Activated T-helper 2 cell treated with anti-CD3 and anti-CD28 coated beads, Interferon-gamma antibody, Interleukin-2, Interleukin-4, amounts not matched to agents 10 μg/mL and 5 μg/mL and 100 μg/mL, durations not matched to agents 14 hours and 24 hours and 36 hours (primary cell): ENCODE data around the gene TRAF3IP1. TPM values are rescaled to one million over a fixed set of nuclear protein-coding genes. Genes with fewer than 3 reads are reported as not detected.

Experiments used
- DNase-seq: peaks from one replicate; pipeline ENCODE4 v3.0.0; 2021; ENCODE audit warnings: low spot score
- H3K27ac Mint-ChIP-seq: one replicate; pipeline ENCODE4 v1.8.0; 2021; ENCODE audit warnings: mixed read lengths
- H3K27me3 Mint-ChIP-seq: one replicate; pipeline ENCODE4 v1.8.0; 2021; ENCODE audit warnings: low read depth, mixed read lengths
- H3K36me3 Mint-ChIP-seq: one replicate; pipeline ENCODE4 v1.8.0; 2021; ENCODE audit warnings: low read depth, mixed read lengths
- H3K4me1 Mint-ChIP-seq: one replicate; pipeline ENCODE4 v1.8.0; 2021; ENCODE audit warnings: low read depth, mixed read lengths
- H3K4me3 Mint-ChIP-seq: one replicate; pipeline ENCODE4 v1.8.0; 2021; ENCODE audit warnings: low read depth, mild to moderate bottlenecking, moderate library complexity, mixed read lengths
- H3K9me3 Mint-ChIP-seq: one replicate; pipeline ENCODE4 v1.8.0; 2021; ENCODE audit warnings: mixed read lengths
- intact Hi-C: fragments of 100-400 bp; cut with micrococcal nuclease; formaldehyde crosslinking; loops from one replicate; pipeline ENCODE4 v1.15.1; 2023
- total RNA-seq: library from RNA; stranded (reverse); gene quantifications from 2 replicates; pipeline ENCODE4 v1.2.3, GENCODE V29; 2022

Gene TRAF3IP1
- total RNA-seq, 1 donor from 2014 or later, result 14.4 TPM

- no peaks in the 10 kb centered on the region for H3K36me3 Mint-ChIP-seq
- H3K4me3 Mint-ChIP-seq, result peak overlapping the region; percentile 90
- H3K9me3 Mint-ChIP-seq, result no peaks in the 10 kb centered on the region
- intact Hi-C loops, result no loop called here
- H3K27ac Mint-ChIP-seq, result peak overlapping the region; percentile 94
- peaks cover 29% of the 10 kb centered on the region for H3K4me1 Mint-ChIP-seq
- peaks cover under 1% of the 10 kb centered on the region for H3K27me3 Mint-ChIP-seq
- no peak for DNase-seq
Observed at GRCh38 chr2:238290091-238290509, 30.2 kb upstream of the TRAF3IP1 start.

GRCh38 chr2:238290715-238291549, 29.4 kb upstream of the TRAF3IP1 start:
- H3K4me3 Mint-ChIP-seq, result no peak overlapping the region
- intact Hi-C loops, result no loop called here
- no peak for DNase-seq
- H3K9me3 Mint-ChIP-seq, result no peaks in the 10 kb centered on the region
- H3K27ac Mint-ChIP-seq, result no peak overlapping the region
- no peaks in the 10 kb centered on the region for H3K36me3 Mint-ChIP-seq
- peaks cover 4% of the 10 kb centered on the region for H3K27me3 Mint-ChIP-seq
- H3K4me1 Mint-ChIP-seq, result peaks cover 25% of the 10 kb centered on the region

- no peaks in the 10 kb centered on the region for H3K36me3 Mint-ChIP-seq
- H3K27me3 Mint-ChIP-seq, result peaks cover 4% of the 10 kb centered on the region
- no peak for DNase-seq
- H3K4me3 Mint-ChIP-seq, result no peak overlapping the region
- no peaks in the 10 kb centered on the region for H3K9me3 Mint-ChIP-seq
- peaks cover 23% of the 10 kb centered on the region for H3K4me1 Mint-ChIP-seq
- H3K27ac Mint-ChIP-seq, result no peak overlapping the region
- intact Hi-C loops, result no loop called here
Observed at GRCh38 chr2:238291550-238292281, 28.6 kb upstream of the TRAF3IP1 start.

- Mint-ChIP-seq H3K27ac (no peak overlapping the region), H3K4me1 (peaks cover 12% of the 10 kb centered on the region), H3K36me3 (no peaks in the 10 kb centered on the region), H3K4me3 (no peak overlapping the region), H3K9me3 (no peaks in the 10 kb centered on the region), H3K27me3 (peaks cover 4% of the 10 kb centered on the region)
- no peak for DNase-seq
- intact Hi-C loops, result no loop called here
Observed at GRCh38 chr2:238294046-238294392, 26.3 kb upstream of the TRAF3IP1 start.

GRCh38 chr2:238294393-238295143, 25.8 kb upstream of the TRAF3IP1 start:
- Mint-ChIP-seq H3K4me3 (no peak overlapping the region), H3K27ac (no peak overlapping the region), H3K4me1 (peaks cover 8% of the 10 kb centered on the region), H3K9me3 (no peaks in the 10 kb centered on the region), H3K36me3 (no peaks in the 10 kb centered on the region), H3K27me3 (peaks cover 4% of the 10 kb centered on the region)
- DNase-seq, result no peak
- intact Hi-C loops, result no loop called here

GRCh38 chr2:238295144-238296112, 24.9 kb upstream of the TRAF3IP1 start:
- intact Hi-C loops, result no loop called here
- Mint-ChIP-seq H3K36me3 (no peaks in the 10 kb centered on the region), H3K4me3 (no peak overlapping the region), H3K4me1 (no peaks in the 10 kb centered on the region), H3K9me3 (no peaks in the 10 kb centered on the region), H3K27ac (no peak overlapping the region), H3K27me3 (peaks cover 6% of the 10 kb centered on the region)
- DNase-seq, result no peak

GRCh38 chr2:238296638-238297457, 23.5 kb upstream of the TRAF3IP1 start:
- intact Hi-C loops, result no loop called here
- no peaks in the 10 kb centered on the region for H3K4me1 Mint-ChIP-seq
- H3K4me3 Mint-ChIP-seq, result no peak overlapping the region
- H3K9me3 Mint-ChIP-seq, result no peaks in the 10 kb centered on the region
- no peak overlapping the region for H3K27ac Mint-ChIP-seq
- H3K36me3 Mint-ChIP-seq, result no peaks in the 10 kb centered on the region
- no peak for DNase-seq
- peaks cover 9% of the 10 kb centered on the region for H3K27me3 Mint-ChIP-seq

GRCh38 chr2:238299803-238300202, 20.5 kb upstream of the TRAF3IP1 start:
- H3K4me3 Mint-ChIP-seq, result no peak overlapping the region
- intact Hi-C loops, result no loop called here
- no peaks in the 10 kb centered on the region for H3K4me1 Mint-ChIP-seq
- H3K36me3 Mint-ChIP-seq, result no peaks in the 10 kb centered on the region
- no peak for DNase-seq
- peaks cover 12% of the 10 kb centered on the region for H3K27me3 Mint-ChIP-seq
- H3K27ac Mint-ChIP-seq, result no peak overlapping the region
- no peaks in the 10 kb centered on the region for H3K9me3 Mint-ChIP-seq

GRCh38 chr2:238302087-238302486, 18.2 kb upstream of the TRAF3IP1 start:
- Mint-ChIP-seq H3K27ac (no peak overlapping the region), H3K4me1 (no peaks in the 10 kb centered on the region), H3K9me3 (no peaks in the 10 kb centered on the region), H3K4me3 (no peak overlapping the region), H3K36me3 (no peaks in the 10 kb centered on the region), H3K27me3 (peaks cover 8% of the 10 kb centered on the region)
- intact Hi-C loops, result no loop called here
- DNase-seq, result no peak

GRCh38 chr2:238302751-238303150, 17.6 kb upstream of the TRAF3IP1 start:
- DNase-seq, result no peak
- no peak overlapping the region for H3K4me3 Mint-ChIP-seq

GRCh38 chr2:238304116-238304515, 16.2 kb upstream of the TRAF3IP1 start:
- Mint-ChIP-seq H3K4me1 (no peaks in the 10 kb centered on the region), H3K36me3 (no peaks in the 10 kb centered on the region)

More at GRCh38 chr2:238302751-238303150, 17.6 kb upstream of the TRAF3IP1 start:
- peaks cover 8% of the 10 kb centered on the region for H3K27me3 Mint-ChIP-seq
- no peaks in the 10 kb centered on the region for H3K4me1 Mint-ChIP-seq
- H3K36me3 Mint-ChIP-seq, result no peaks in the 10 kb centered on the region
- H3K27ac Mint-ChIP-seq, result no peak overlapping the region
- intact Hi-C loops, result no loop called here
- no peaks in the 10 kb centered on the region for H3K9me3 Mint-ChIP-seq

More at GRCh38 chr2:238304116-238304515, 16.2 kb upstream of the TRAF3IP1 start:
- Mint-ChIP-seq H3K27me3 (peaks cover 8% of the 10 kb centered on the region), H3K4me3 (no peak overlapping the region), H3K27ac (no peak overlapping the region), H3K9me3 (no peaks in the 10 kb centered on the region)
- no peak for DNase-seq
- intact Hi-C loops, result no loop called here
